Iris pigment epithelial cell (primary cell): ENCODE data around the gene RBFOX2.
"Not testable (repeated sequence)": the region's sequence is repeated elsewhere in the genome, so short reads cannot be mapped to it uniquely, and the experiment has no call there.

Experiments used
- DNase-seq: peaks from one replicate; pipeline ENCODE4 v3.0.0-alpha.2; 2011; ENCODE audit warnings: low read depth

Gene RBFOX2

GRCh38 chr22:35821654-35822053 is 207.0 kb downstream of the RBFOX2 start:
- no peak for DNase-seq

- no peak for DNase-seq
Observed at GRCh38 chr22:35819421-35819820, 209.2 kb downstream of the RBFOX2 start.

- no peak for DNase-seq
Observed at GRCh38 chr22:35818897-35819296, 209.7 kb downstream of the RBFOX2 start.

GRCh38 chr22:35812600-35812999 is 216.0 kb downstream of the RBFOX2 start:
- no peak for DNase-seq

GRCh38 chr22:35811670-35812069 is 217.0 kb downstream of the RBFOX2 start:
- no peak for DNase-seq

- no peak for DNase-seq
Observed at GRCh38 chr22:35809816-35810215, 218.8 kb downstream of the RBFOX2 start.

- no peak for DNase-seq
Observed at GRCh38 chr22:35808377-35808776, 220.2 kb downstream of the RBFOX2 start.

- DNase-seq: not testable (repeated sequence)
Observed at GRCh38 chr22:35806668-35807067, 222.0 kb downstream of the RBFOX2 start.

GRCh38 chr22:35805466-35805865 is 223.2 kb downstream of the RBFOX2 start:
- peak; percentile 24 for DNase-seq

GRCh38 chr22:35804421-35804820 is 224.2 kb downstream of the RBFOX2 start:
- no peak for DNase-seq

- no peak for DNase-seq
Observed at GRCh38 chr22:35802885-35803284, 225.7 kb downstream of the RBFOX2 start.

- peak; percentile 67 for DNase-seq
Observed at GRCh38 chr22:35801301-35801700, 227.3 kb downstream of the RBFOX2 start.

- no peak for DNase-seq
Observed at GRCh38 chr22:35799150-35799549, 229.5 kb downstream of the RBFOX2 start.

GRCh38 chr22:35797411-35797810 is 231.2 kb downstream of the RBFOX2 start:
- no peak for DNase-seq

GRCh38 chr22:35795476-35795875 is 233.1 kb downstream of the RBFOX2 start:
- no peak for DNase-seq

- no peak for DNase-seq
Observed at GRCh38 chr22:35792506-35792905, 236.1 kb downstream of the RBFOX2 start.

- DNase-seq: not testable (repeated sequence)
Observed at GRCh38 chr22:35791788-35792187, 236.8 kb downstream of the RBFOX2 start.

- peak; percentile 51 for DNase-seq
Observed at GRCh38 chr22:35785181-35785923, 243.3 kb downstream of the RBFOX2 start.

- no peak for DNase-seq
Observed at GRCh38 chr22:35784633-35785032, 244.0 kb downstream of the RBFOX2 start.

- DNase-seq: peak; percentile 23
Observed at GRCh38 chr22:35783943-35784614, 244.5 kb downstream of the RBFOX2 start.

- no peak for DNase-seq
Observed at GRCh38 chr22:35782504-35782903, 246.1 kb downstream of the RBFOX2 start.

- DNase-seq: no peak
Observed at GRCh38 chr22:35781898-35782297, 246.7 kb downstream of the RBFOX2 start.

- peak; percentile 92 for DNase-seq
Observed at GRCh38 chr22:35777335-35777975, 251.2 kb downstream of the RBFOX2 start.
